CD4-positive, alpha-beta T cell treated with Interleukin-15 for 4 hours (primary cell): ENCODE results near the gene COL23A1.

Experiments used
- DNase-seq: peaks from one replicate; pipeline ENCODE4 v3.0.0-alpha.2; 2020; ENCODE audit warnings: low spot score

COL23A1 gene

DNA sequence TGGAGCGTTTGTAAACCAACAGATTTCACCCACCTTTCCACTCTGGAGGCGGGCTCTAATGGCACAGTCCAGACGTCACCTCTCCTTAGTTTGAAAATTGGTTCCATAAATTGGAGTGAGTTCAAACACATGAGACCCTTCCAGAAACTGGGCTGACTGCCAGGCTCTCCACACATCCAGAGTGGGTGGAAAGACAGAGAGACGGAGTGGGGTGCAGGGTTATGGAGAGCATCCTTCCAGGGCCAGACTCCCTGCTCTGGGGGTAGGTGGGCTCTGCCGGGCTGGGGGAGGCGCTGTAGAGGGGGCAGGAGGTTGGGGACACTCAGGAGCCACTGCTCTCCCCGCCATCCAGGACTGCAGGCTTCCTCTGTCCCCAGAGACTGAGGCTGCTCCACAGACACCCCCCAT, 252.9 kb downstream of the COL23A1 start:
- DNase-seq = no peak

DNA sequence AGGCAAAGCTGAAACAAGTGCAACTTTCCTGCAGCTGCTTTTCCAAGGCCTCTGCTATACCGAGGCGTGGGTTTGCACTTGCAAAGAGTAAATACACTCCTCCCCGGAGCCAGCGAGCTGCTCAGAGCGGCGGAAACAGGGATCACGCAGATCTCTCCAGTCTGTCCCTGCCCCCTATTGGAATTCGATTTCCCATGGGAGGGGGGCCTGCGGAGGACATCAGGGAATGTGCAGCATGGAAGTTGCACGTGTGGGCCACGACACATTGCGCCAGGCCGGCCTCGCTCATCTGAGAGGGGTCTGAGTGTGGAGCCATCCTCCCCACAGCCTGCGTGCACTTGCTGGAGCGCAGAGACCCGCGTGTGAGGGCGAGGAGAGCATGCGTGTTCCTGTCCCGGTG, 253.3 kb downstream of the COL23A1 start:
- DNase-seq = no peak

DNA sequence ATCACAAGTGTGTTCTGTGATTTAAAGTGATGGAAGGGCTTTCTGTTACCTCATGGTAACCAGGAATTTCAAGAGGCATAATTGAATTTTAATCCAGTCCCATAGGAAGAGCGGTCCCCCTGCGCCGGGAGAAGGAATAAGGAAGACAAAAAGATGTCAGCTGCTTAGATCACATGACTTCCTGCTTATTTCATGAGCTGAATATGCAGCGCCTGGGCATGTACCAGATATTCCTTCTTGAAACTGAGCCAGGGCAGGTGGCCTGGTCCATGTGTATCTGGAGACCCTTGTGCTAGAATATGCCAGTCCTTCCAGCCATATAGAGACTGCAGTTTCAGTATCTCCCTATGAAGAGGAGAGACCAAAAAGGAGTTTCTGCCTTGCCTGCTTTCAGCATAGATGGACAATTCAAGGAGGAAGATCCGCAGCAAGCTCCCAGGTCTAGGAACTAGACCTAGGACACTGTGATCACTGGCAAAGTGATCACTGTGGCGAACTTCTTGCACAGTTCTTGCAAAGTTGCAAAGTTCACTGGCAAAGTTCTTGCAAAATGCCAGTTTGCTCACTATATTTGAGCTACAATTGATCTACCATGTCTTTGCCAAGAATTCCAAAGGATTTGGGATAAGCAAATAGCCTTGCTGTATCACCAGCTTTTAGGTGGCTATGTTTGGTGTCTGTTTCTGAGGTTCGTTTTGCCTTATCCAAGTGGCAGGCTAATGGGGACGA, 254.7 kb downstream of the COL23A1 start:
- DNase-seq = no peak

DNA sequence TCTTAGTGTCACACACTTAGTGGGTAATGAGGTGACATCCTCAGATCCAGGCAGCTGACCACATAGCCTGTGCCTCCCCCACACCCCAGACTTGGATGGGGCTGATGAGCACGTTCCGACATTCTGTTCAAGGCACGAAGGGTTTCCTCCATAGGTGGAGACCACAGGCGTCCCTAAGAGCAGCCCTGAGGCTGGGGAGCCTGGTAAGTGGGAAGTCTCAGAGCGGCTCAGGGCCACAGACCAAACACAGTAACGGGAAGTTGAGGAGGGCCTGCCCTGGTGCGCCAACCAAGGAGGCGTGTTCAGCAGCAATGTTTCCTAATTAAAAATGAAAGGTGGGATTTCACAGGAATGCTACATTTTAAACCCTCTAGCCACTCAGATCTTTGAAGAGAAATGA, 255.3 kb downstream of the COL23A1 start:
- DNase-seq = no peak

DNA sequence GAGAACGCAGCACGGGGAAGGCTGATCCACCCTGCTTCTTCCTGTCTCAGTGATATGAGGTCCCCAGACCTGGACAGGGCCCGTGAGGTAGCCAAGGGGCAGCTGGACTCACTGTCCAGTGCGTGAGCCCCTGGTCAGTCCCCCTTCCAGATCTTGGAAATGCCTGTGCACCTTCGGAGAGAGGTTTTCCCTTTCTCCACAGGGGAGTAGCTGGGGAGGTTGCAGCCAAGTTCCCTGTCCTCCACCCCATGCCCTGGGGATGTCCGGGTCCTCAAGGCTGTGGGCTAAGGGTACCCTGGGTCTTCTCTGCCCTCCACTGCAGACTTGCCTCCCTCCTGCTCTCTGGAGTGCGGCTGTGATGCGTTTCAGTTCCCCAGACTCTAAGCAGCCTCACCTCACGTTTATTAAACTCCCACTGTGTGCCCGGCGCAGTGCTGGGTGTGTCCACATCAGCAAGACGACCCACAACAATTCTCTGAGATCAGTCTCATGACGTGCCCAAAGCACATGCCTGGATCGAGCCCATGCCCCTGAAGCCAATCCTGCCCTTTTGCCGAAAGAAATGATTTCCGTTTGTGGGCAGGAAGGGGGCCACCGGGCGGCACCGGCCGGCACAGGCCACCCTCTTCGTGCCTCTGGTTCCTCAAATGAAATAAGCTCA, 256.2 kb downstream of the COL23A1 start:
- no peak for DNase-seq

DNA sequence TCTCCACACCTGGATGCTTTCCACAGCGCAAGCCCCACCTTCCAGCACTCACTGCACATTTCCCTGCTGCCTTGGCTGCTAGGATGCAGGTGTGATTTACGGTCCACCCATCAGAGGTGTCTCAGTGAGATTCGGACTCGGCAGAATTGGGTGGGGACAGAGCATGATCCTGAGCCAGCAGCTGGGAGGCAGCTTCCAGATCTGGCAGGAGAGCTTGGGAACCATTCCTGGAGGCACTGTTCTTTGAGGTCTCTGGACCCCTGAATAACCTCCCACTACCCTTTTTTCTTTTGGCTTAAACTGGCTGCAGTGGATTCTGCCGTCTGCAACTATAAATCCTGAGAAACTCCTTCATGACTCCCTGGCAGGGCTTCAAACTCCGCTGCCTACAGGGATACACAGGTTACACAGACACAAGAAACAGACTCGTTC, 258.0 kb downstream of the COL23A1 start:
- DNase-seq = no peak

DNA sequence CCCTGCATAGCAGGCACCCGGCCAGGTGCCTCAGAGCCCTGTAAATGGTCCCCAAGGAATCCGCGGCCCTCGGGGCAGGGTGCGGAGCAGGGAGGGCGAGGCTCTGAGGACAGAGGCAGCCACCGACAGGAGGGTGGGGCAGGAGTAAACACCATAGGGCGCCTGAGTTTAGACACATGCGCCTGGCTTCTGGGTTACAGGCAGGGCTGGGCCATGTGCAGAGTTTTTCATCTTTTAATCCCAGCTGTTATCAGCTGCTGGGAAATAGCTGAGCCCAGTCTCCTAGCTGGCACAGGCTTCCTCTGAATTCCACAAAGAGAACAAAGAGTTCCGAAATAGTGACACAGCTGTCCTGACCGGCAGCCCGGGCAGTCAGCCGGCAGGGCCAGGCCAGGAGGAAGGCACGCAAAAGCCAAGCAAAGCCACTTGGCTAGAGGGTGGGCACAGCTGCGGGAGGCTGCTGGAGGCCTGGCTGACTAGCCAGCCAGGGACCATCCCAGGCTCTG, 258.6 kb downstream of the COL23A1 start:
- no peak for DNase-seq

DNA sequence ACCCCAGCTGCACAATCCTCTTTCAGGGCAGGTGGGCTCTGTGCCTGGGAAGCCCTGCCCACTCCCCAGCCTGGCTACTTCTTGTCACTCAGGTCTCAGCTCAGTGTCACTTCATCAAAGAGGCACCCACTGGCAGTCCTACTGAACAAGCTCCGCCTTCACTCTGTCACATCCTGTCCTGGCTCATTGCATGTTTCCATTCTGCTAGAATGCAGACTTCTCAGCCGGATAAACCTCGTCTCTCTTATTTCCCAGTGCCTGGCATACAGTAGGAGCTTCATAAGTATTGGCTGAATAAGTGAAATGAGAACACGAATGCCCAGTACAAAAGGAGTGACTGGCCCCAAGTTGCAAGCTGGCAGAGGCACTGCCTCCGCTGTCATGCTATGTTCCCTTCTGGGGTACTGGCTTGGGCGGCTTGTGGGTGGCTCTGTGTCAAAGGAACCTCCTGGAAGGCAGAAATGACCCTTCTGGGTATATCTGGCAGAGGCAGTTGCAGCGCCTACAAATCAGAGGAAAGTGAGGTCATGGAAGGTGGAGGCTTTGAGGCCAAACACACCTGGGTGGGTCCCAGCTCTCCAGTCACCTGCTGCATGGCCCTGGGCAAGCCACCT, 259.3 kb downstream of the COL23A1 start:
- DNase-seq = no peak

DNA sequence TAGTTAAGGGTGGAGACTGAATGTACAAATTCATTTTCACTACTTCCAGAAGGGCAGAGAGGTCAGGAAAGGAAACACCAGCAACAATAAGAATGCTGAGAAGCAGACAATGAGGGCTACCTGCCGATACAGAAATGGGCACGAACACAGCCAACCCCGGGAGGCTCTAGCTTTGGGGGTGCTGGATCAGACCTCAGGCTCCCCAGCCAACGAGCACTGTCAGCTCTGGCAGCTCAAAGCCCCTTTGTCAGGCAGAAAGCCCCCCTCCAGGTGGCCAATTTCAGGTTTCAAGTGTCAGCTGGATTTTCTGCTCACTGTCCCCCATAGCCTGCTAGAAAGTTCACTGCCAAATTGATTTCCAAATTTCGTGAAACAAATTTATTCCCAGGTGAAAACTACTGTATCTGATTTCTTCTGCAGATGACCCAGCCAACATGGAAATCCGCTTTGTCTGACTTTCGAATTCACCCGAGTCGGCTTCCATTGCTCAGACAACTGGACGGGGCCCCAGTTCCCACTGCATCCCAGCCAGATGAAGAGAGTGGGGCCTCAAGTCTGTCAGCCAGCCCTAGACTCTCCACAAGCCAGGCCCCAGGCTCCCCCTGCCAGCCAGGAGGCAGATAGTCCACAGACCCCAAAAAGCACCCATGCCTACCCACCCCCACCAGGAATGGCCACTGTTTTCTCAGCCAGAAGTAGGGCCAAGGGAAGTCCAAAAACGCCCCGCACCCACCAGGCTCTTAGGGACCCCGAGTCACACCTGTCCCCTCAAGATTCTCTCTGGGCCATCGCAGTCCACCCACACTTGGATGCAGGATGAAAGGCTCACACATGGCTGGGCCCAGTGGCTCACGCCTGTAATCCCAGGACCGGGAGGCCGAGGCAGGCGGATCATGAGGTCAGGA, 261.1 kb downstream of the COL23A1 start:
- no peak for DNase-seq

DNA sequence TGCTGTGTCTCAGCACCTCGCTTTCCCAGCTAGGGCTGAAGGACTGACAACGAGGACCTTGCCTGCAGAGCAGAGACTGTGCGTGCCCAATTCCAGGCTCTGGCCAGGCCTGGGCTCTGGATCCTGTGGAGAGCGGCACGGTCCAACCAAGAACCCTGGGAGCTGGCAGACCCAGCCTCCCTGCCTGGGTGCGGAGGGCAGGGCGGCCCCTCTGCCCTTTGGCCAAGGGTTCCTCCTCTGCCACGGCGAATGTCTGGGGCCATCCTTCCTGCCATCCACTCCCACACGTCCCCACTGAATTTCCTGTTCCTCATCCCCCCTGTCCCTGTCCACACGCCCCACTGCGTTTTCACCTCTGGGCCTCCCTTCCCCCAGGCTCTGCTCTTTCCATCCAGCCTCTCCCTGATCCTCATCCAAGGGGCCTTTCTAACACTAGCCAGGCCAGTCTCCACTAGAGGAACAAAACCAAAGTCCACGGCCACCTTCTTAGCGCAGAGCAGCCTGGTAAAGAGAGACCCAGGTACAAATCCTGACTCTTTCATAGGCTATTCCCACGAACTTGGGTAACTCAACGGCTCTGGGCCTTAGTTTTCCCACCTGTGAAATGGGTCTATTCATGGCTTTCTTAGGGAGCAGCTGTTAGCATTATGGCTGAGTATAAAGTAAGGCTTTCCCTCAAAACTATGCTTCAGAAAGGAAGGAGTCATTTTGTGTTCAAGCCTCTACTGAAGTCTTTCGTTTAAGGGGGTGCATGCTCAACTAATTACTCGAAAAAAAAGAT, 262.1 kb downstream of the COL23A1 start:
- no peak for DNase-seq

DNA sequence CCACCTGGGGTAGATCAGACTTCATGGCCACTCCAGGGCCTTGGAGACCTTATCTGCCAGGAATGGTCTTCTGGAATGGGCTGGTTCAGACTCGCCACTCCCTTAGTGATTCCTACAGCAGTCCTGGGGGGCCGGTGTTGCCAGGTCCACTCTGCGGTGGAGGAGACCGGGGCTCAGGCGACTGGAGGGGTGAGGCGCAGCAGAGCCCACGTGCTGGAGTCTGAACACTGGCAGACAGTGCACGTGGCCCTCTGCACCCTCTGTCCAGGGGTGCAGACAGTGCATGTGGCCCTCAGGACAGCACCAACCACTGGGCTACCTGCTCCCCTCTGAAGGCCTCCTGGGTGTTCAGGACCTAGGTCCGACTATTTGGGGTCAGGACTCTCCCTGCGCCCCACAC, 262.7 kb downstream of the COL23A1 start:
- no peak for DNase-seq

DNA sequence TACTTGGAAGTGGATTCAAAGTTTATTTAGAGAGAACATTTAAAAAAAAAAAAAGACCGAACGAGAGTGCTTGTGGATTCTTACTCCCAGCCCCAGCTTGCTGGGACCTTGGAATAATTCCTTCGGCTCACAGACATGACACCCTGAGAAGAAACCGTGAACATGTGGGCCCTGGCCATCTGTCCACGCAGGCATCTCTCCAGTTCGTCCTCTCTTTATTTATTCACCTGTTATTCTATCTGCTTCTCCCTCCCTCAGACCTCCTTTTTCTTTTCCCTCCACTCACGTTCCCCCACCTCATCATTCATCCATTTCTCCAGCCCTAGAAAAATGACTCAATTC, 263.8 kb downstream of the COL23A1 start:
- no peak for DNase-seq

DNA sequence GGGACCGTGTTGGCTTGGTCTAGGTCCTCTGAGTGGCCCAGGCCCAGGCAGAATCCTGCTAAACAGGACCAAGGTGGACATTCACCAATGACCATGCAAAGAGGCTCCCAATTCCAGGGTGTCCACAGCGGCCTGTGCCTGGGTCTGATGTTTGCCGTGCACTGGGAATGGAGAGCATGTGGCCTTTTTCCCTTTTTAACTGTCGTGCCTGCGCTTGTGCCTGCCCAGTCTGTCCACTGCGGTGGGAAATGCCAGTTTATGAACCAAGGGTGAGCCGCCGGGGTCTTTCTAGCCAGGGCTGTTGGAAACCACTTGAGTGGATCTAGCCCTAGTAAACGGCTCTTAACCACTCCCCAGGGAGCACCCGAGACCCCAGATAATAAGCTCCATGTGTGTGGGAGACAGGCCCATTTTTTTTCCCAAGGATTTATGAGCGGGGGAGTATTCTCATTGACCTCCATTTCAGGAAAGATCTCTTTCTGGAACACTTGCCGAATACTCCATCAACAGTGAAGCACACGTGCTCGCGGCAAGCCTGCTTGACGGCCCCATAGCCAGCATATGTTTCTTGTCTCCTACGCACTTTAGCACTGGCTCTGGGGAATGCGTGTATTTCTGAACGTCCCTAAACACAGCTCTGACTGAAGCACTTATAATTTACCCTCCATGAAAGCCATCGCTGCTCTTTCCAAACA, 264.4 kb downstream of the COL23A1 start:
- DNase-seq = no peak

DNA sequence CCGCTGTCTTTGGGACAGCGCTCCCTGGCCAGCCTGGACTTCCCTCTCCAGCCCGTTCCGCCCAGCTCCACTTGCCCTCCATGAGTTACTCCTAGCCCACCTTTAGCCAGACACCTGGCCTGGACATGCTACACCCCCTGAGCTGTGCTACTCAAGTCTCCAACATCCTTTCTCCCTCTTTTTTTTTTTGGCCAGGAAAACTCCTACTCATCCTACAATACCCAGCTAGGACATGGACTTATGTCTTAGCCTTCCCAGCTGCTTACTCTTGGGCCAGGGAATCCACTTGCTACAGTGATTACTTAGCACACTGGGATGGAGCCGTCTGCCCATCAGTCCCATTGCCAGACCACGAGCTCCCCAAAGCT, 264.9 kb downstream of the COL23A1 start:
- DNase-seq = no peak

DNA sequence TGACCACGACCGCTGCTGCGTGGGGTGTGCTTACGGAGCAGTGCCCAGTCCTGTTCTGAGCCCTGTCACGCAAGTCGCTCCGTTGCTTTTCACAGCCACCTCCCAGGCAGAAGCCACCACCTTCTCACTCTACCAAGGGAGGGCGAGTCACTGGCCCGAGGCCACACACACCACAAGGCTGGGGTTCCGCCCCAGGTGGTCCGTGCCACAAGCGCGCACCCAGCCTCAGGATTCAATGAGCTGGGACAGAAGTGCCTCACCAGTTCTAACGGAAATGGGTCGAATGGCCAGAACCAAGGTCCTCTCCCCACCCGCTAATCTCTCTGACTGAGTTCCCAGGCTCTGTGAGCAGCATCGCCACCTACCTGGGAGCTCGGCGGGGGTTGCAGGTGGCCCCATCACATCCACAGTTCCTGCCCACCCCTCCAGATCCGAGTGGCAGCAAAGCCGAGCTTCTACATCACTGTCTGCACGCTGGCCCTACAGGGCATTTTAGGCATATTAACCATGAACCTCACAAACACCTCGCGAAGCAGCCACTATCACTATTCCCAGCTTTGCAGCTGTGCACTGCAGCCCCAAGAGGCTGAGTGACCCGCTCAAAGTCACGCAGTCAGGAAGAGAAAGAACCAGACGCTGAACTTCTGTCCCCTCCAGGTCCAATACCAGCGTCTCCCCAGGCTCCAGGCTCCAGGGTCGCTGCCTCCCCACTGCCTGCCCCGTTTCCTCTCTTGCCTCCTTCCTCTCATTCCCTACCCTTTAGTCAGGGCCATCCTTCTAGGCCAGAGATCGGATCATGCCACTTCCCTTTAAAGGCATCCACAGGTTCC, 265.5 kb downstream of the COL23A1 start:
- no peak for DNase-seq

DNA sequence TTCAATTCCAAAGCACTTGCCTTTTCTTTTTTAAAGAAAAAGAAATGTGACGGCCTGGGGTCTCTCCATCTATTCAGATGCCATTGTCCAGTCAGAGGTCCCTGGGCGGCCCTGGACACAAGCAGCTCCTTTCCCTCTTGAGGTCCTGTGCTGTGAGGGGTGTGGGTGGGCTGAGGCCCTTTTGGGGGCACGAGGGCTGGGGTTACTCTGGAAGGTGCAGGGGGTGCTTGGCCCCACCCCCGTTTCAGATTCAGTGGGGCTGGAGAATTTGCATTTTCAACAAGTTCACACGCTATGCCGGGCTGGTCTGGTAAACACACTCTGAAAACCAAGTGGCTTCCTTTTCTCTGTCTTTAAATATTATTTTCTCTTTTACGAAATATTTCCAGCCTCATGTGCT, 266.2 kb downstream of the COL23A1 start:
- DNase-seq = no peak

DNA sequence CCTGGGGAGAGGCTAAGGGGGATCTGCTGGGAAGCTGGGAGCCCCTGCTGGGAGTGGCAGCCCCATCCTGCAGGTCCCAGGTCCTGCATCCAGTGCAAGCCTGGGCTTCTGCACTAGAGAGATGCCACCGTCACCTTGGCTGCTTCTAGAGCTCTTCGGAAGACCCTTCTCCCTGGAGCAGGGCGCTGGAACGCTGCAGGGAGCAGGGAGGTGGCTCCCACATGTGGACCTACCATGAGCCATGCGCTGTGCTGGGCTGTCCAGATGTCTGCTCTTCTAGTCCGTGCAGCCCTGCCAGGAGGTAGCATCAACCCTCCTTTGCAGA, 266.7 kb downstream of the COL23A1 start:
- DNase-seq = no peak

DNA sequence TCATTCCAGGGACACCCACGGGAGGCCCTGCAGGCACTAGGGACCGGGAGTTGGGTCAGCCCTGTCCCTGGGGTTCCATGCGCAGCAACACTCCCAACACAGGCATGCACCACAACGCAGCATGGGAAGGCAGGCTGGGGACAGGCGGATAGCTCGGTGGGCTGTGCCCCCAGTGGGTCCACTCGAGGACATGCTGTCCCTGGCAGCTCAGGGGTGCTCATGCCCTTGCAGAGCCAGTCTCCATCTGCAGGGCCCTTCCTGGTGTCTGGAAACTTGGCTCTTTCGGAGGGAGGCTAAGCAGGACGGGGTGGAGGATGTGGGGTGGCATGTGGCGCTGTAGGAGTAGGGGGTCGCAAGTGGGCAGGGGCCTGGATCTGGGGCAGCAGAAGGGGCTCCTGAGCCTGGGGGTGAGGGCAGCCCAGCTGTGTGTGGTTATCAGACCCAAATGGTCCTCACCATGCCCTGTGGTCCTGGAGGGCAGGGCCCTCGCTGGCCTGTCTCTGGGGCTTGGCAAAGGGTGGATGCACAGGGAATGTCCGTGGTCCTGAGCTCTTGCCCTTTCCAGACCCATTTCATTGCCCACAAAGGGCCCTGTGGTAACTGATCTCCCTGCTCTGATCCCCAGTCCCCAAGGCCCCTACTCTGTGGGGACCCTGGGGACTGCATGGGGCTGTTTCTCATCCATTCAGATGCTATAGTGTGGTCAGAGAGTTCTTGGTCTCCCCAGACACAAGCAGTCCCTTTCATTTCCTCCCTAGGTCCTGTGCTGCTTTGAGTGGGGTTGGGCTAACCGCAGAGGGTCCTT, 267.3 kb downstream of the COL23A1 start:
- DNase-seq = no peak

DNA sequence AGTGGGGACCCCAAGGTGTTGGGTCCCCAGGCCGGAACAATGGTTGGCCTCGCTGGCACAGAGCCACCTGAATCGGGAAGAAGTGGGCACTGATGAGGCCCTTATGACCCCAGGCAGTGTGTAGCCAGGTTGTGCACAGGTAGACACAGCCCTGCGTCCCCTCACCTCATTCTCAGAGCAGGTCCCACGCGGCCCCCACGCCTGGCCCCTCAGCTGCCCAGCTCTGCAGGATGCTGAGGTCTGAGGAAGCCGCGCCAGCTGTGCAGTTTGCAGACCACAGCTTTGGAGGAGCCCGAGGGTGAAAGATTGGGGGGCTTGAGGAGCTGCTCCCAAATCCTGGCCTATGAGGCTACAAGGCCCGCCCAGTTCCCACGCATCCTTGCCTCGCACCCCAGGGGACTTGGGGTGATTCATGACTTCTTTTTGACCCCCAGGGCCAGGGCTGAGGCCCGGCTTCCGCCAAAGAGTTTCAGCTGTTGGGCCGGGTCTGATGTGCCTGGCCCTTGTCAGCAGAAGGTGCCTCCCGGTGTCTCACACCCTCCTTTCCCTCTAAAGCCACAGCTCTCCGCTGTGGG, 269.8 kb downstream of the COL23A1 start:
- no peak for DNase-seq
